ENCODE measurements around the gene ARAP1.

- TF ChIP-seq CTCF (IDR thresholded peaks at IDR 0.05) (no peak), POLR2A (IDR thresholded peaks at IDR 0.05) (no peak)
These were observed 6.1 kb upstream of the ARAP1 start for GRCh38 chr11:72758304-72758689.
